GM10248 (cell line): ENCODE measurements around the gene SRC.

Experiments used
- CTCF ChIA-PET: fragments of 300-600 bp; sonication (Branson Sonifier 250); formaldehyde crosslinking; extraction: SDS; loops from one replicate; lab custom pipeline; 2021; ENCODE audit warnings: antibody characterized with exemption; lab: Yijun Ruan, JAX
- POLR2A ChIA-PET: fragments of 350-650 bp; sonication (Branson Sonifier 250); formaldehyde crosslinking; extraction: SDS; loops from one replicate; lab custom pipeline; 2020; ENCODE audit warnings: antibody characterized with exemption; lab: Yijun Ruan, JAX
- DNase-seq: peaks from one replicate; pipeline ENCODE4 v3.0.0; 2012; ENCODE audit errors: extremely low spot score
- CTCF ChIP-seq: IDR thresholded peaks from 2 replicates; pipeline ENCODE4 v1.5.1; 2012; ENCODE audit warnings: mild to moderate bottlenecking, low read depth; ENCODE audit errors: extremely low read depth, missing control alignments, control extremely low read depth

SRC gene

GRCh38 chr20:37343212-37343993 lies 2.5 kb upstream of the SRC start:
- DNase-seq = no peak
- CTCF ChIA-PET = interaction anchor here (0.9 to 1.7 kb wide), 6 partner anchors 8 to 73 kb away, joined by 3 to 6 read pairs (median 4); no protein-coding TSS in a partner anchor
- TF ChIP-seq CTCF = no peak
- POLR2A ChIA-PET = no interaction called here

- ChIA-PET CTCF (interaction anchor here (0.7 to 1.7 kb wide), 8 partner anchors 9 to 74 kb away, joined by 3 to 6 read pairs (median 4); partner anchors contain the start of gene MANBAL), POLR2A (no interaction called here)
- TF ChIP-seq CTCF = no peak
- DNase-seq = no peak
These were observed 2.0 kb upstream of the SRC start for GRCh38 chr20:37343994-37344355.

- POLR2A ChIA-PET = interaction anchor here (0.5 to 1.3 kb wide), 3 partner anchors 8 to 757 kb away, joined by 3 to 7 read pairs (median 6); no protein-coding TSS in a partner anchor
- no peak for TF ChIP-seq CTCF
- CTCF ChIA-PET = interaction anchor here (0.7 to 1.7 kb wide), 8 partner anchors 10 to 55 kb away, joined by 3 to 6 read pairs (median 4); partner anchors contain the start of gene MANBAL
- no peak for DNase-seq
These were observed 1.2 kb upstream of the SRC start for GRCh38 chr20:37344506-37345338.

GRCh38 chr20:37346236-37346534 lies 245 bp downstream of the SRC start:
- DNase-seq = no peak
- TF ChIP-seq CTCF = no peak
- ChIA-PET CTCF (interaction anchor here (1.3 kb wide), 1 partner anchor 39 kb away, joined by 4 read pairs; no protein-coding TSS in a partner anchor), POLR2A (interaction anchor here (1.3 kb wide), 1 partner anchor 9 kb away, joined by 7 read pairs; no protein-coding TSS in a partner anchor)

GRCh38 chr20:37346535-37347346 lies 801 bp downstream of the SRC start:
- no peak for DNase-seq
- no peak for TF ChIP-seq CTCF
- ChIA-PET CTCF (interaction anchor here (1.3 to 2.2 kb wide), 2 partner anchors 38 to 77 kb away, joined by 4 to 8 read pairs; no protein-coding TSS in a partner anchor), POLR2A (interaction anchor here (1.3 kb wide), 1 partner anchor 10 kb away, joined by 7 read pairs; no protein-coding TSS in a partner anchor)
